ENCODE data around the gene LYZL4.
A peak's percentile ranks its signal among the peaks of the same experiment; 100 is the strongest.

LYZL4 gene

DNA sequence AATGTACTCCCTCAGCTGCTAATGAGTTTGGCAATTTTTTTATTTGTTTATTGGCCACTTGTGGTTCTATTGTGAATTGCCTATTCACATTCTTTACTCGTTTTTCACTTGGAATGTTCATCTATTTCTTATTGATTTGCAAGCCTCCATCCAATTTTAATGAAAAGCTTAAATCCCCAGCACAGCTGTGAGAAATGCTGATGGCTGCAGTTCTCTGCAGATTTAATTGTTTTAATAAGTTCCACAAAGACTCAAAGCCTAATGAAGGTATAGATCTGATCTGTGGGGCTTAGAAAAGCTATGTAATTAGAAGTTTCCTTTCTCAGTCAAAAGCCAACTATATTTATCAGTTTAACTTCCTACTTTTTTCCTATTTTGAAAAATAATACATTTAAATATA, 41.5 kb downstream of the LYZL4 start:
- in situ Hi-C loops (cut with HindIII; ENCODE audit: low sequenced_read_pairs), result no loop called here
- no peak for DNase-seq (ENCODE audit: low read depth, low spot score)
- no peak overlapping the region for H3K4me3 ChIP-seq (ENCODE audit: low read depth, low read length)
- TF ChIP-seq, protein P1, sequence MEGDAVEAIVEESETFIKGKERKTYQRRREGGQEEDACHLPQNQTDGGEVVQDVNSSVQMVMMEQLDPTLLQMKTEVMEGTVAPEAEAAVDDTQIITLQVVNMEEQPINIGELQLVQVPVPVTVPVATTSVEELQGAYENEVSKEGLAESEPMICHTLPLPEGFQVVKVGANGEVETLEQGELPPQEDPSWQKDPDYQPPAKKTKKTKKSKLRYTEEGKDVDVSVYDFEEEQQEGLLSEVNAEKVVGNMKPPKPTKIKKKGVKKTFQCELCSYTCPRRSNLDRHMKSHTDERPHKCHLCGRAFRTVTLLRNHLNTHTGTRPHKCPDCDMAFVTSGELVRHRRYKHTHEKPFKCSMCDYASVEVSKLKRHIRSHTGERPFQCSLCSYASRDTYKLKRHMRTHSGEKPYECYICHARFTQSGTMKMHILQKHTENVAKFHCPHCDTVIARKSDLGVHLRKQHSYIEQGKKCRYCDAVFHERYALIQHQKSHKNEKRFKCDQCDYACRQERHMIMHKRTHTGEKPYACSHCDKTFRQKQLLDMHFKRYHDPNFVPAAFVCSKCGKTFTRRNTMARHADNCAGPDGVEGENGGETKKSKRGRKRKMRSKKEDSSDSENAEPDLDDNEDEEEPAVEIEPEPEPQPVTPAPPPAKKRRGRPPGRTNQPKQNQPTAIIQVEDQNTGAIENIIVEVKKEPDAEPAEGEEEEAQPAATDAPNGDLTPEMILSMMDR (IDR thresholded peaks at IDR 0.05; ENCODE audit: low read depth, low read length), result no peak

DNA sequence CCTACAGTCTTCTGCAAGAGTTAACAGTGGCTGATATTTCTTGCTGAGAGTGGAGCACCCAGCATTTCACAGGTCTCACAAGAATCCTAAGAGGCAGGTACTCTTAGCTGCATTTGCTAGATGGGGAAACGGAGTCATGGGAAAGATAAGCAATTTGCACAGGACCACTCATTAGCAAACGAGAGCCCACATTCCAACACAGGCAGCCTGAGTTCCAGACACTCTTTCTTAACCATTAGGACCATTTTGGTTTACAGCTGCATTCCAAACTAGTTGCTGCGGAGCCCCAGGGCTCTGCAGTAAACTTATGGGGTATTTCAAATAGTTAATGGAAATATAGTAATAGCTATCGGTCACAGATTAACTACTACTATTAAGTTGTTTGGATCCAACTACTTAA, 42.5 kb downstream of the LYZL4 start:
- in situ Hi-C loops (cut with HindIII; ENCODE audit: low sequenced_read_pairs), result no loop called here
- TF ChIP-seq, protein P1 (IDR thresholded peaks at IDR 0.05; ENCODE audit: low read depth, low read length), result no peak
- no peak overlapping the region for H3K4me3 ChIP-seq (ENCODE audit: low read depth, low read length)
- no peak for DNase-seq (ENCODE audit: low read depth, low spot score)

DNA sequence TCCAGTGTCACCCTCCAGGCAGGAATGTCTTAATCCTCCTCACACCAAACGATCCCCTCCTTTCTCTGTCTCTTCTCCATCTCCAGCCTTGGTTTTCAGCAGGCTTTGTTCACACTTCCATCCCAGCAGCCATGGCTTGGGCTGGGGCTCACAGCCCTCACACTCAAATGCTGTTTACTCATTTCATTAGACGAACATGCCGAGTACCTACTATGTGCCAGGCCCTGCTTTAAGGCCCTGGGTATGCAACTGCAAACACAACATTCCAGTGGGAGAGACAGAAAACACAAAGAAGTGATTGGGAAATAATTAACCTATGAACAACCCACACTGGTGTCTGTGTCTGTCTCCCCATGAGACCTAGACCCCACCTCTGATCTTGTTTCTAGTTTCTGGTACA, 43.9 kb downstream of the LYZL4 start:
- TF ChIP-seq, protein P1 (IDR thresholded peaks at IDR 0.05; ENCODE audit: low read depth, low read length), result no peak
- in situ Hi-C loops (cut with HindIII; ENCODE audit: low sequenced_read_pairs), result no loop called here

GRCh38 chr3:42357335-42357734, 53.1 kb downstream of the LYZL4 start:
- in situ Hi-C loops (cut with HindIII; ENCODE audit: low sequenced_read_pairs), result no loop called here
- H3K4me3 ChIP-seq (ENCODE audit: low read depth, low read length), result no peak overlapping the region
- TF ChIP-seq, protein P1 (IDR thresholded peaks at IDR 0.05; ENCODE audit: low read depth, low read length), result no peak
- DNase-seq (ENCODE audit: low read depth, low spot score), result no peak

More for the DNA sequence above, 43.9 kb downstream of the LYZL4 start:
- DNase-seq (ENCODE audit: low read depth, low spot score), result no peak
- H3K4me3 ChIP-seq (ENCODE audit: low read depth, low read length), result no peak overlapping the region

DNA sequence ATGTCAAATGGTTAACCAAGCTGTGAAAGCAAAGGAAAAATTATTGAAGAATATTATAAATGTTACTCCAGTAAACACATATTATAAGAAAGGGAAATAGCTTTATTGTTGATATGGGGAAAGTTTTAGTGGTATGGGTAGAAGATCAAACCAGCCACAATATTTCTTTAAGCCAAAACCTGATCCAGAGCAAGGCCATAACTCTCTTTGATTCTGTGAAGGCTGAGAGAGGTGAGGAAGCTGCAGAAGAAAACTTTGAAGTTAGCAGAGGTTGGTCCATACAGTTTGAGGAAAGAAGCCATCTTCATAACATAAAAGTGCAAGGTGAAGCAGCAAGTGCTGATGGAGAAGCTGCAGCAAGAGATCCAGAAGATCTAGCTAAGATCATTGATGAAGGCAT, 54.8 kb downstream of the LYZL4 start:
- DNase-seq (ENCODE audit: low read depth, low spot score), result no peak
- H3K4me3 ChIP-seq (ENCODE audit: low read depth, low read length), result no peak overlapping the region
- TF ChIP-seq, protein P1 (IDR thresholded peaks at IDR 0.05; ENCODE audit: low read depth, low read length), result no peak
- in situ Hi-C loops (cut with HindIII; ENCODE audit: low sequenced_read_pairs), result no loop called here

DNA sequence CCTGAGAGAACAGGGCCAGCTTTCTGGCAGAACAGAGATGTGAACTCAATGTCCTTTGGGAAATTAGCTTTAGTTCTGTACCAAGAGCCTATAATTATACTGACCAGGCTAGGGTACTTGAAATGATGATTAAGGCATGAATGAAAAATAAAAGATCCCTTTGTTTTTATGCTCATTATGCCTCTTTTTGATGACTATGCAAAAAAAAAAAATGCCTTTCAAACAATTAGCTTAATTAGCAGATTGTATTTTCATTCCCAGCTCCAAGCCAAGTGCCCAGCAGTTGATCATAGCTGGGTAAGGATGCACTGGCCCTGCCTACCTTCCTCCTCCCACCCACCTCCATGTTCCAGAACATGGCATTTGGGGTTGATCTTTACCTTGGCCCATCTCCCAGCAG, 56.8 kb downstream of the LYZL4 start:
- no peak overlapping the region for H3K4me3 ChIP-seq (ENCODE audit: low read depth, low read length)
- in situ Hi-C loops (cut with HindIII; ENCODE audit: low sequenced_read_pairs), result no loop called here
- TF ChIP-seq, protein P1 (IDR thresholded peaks at IDR 0.05; ENCODE audit: low read depth, low read length), result no peak
- no peak for DNase-seq (ENCODE audit: low read depth, low spot score)

DNA sequence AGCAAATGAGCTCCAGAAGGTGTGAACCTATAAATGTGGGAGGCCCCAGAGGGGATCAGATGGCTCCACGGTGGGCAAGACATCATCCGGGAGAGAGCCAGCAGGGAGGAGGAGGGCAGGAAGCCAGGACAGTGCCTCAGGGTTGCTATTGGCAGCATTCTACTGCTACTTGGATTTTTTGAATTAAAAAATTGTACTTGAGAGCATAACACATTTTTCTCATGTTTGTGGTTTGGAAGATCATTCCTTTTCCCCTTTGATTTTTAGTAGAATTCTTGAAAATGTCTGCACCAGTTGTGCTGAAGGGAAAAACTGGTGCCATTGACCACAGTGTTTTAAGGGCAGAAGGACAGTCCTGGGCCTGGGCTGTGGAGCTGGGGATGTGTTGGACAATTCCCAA, 59.2 kb downstream of the LYZL4 start:
- DNase-seq (ENCODE audit: low read depth, low spot score), result peak; percentile 52
- in situ Hi-C loops (cut with HindIII; ENCODE audit: low sequenced_read_pairs), result no loop called here
- no peak overlapping the region for H3K4me3 ChIP-seq (ENCODE audit: low read depth, low read length)
- TF ChIP-seq, protein P1 (IDR thresholded peaks at IDR 0.05; ENCODE audit: low read depth, low read length), result no peak
